CD14-positive monocyte (primary cell): ENCODE data around the gene HPS4. TPM values are rescaled to one million over a fixed set of nuclear protein-coding genes. Genes with fewer than 3 reads are reported as not detected.

Experiments
- DNase-seq, 3 donors: peaks; one replicate each; pipeline ENCODE4 v3.0.0-alpha.2; 2011 to 2022
- H2AFZ ChIP-seq: 2 replicates; pipeline ENCODE4 v1.6.0; 2012; ENCODE audit warnings: mild to moderate bottlenecking, low read depth, low read length, inconsistent platforms; ENCODE audit not compliant: insufficient read depth, poor library complexity, severe bottlenecking
- H3K27ac ChIP-seq, 2 donors: 1 replicate in 1 of 2; 2 replicates in 1 of 2; pipeline ENCODE4 v1.5.1; 2012 to 2013; ENCODE audit warnings: low read length in 2 of 2, control low read depth in 1 of 2, inconsistent platforms in 1 of 2, low read depth in 1 of 2, mild to moderate bottlenecking in 1 of 2
- H3K27me3 ChIP-seq, 2 donors: one replicate each; pipeline versions ENCODE4 v1.6.0 to v1.6.1; 2011 to 2013; ENCODE audit warnings: low read length in 2 of 2; ENCODE audit not compliant: control insufficient read depth in 2 of 2, insufficient read depth in 2 of 2
- H3K36me3 ChIP-seq, 2 donors: replicated peaks in 1 of 2; 1 replicate in 1 of 2; 2 replicates in 1 of 2; pipeline versions ENCODE4 v1.5.1 to v1.6.1; 2012 to 2013; ENCODE audit warnings: low read length in 2 of 2, control low read depth in 1 of 2, inconsistent platforms in 1 of 2, mild to moderate bottlenecking in 1 of 2; ENCODE audit not compliant: insufficient read depth in 2 of 2, control insufficient read depth in 1 of 2
- H3K4me1 ChIP-seq, 2 donors: 1 replicate in 1 of 2; 2 replicates in 1 of 2; pipeline versions ENCODE4 v1.5.1 to v1.6.1; 2012 to 2013; ENCODE audit warnings: low read length in 2 of 2, control low read depth in 1 of 2, inconsistent platforms in 1 of 2, mild to moderate bottlenecking in 1 of 2, moderate library complexity in 1 of 2; ENCODE audit not compliant: insufficient read depth in 2 of 2, control insufficient read depth in 1 of 2
- H3K4me2 ChIP-seq: replicated peaks from 2 replicates; pipeline ENCODE3; 2012; ENCODE audit warnings: low read length, moderate library complexity, mild to moderate bottlenecking; ENCODE audit not compliant: poor library complexity, severe bottlenecking; ENCODE audit errors: extremely low read depth
- H3K4me3 ChIP-seq, 3 experiments: fragments of 200-600 bp in 1 of 3; sonication (generic) in 1 of 3; replicated peaks in 1 of 3; 1 replicate in 2 of 3; 2 replicates in 1 of 3; pipeline ENCODE4 v1.5.1; 2011 to 2013; ENCODE audit warnings: low read length in 3 of 3, mild to moderate bottlenecking in 3 of 3, control low read depth in 2 of 3, low read depth in 2 of 3, inconsistent platforms in 1 of 3, moderate library complexity in 1 of 3
- H3K79me2 ChIP-seq: 2 replicates; pipeline ENCODE4 v1.6.0; 2012; ENCODE audit warnings: mild to moderate bottlenecking, control low read depth, inconsistent platforms, low read length, moderate library complexity; ENCODE audit not compliant: insufficient read depth
- H3K9ac ChIP-seq: 2 replicates; pipeline ENCODE4 v1.6.0; 2017; ENCODE audit warnings: low read length, mild to moderate bottlenecking; ENCODE audit not compliant: insufficient read depth, poor library complexity, severe bottlenecking
- H3K9me3 ChIP-seq, 2 donors: replicated peaks in 1 of 2; 1 replicate in 1 of 2; 2 replicates in 1 of 2; pipeline versions ENCODE4 v1.5.1 to v1.6.1; 2012 to 2013; ENCODE audit warnings: low read length in 2 of 2, control low read depth in 1 of 2; ENCODE audit not compliant: control insufficient read depth in 1 of 2, insufficient read depth in 1 of 2
- H4K20me1 ChIP-seq: 2 replicates; pipeline ENCODE4 v1.6.0; 2012; ENCODE audit warnings: mild to moderate bottlenecking, low read length, control low read depth, moderate library complexity; ENCODE audit not compliant: insufficient read depth
- H3K27ac Mint-ChIP-seq, 7 donors: one replicate each; pipeline ENCODE4 v1.8.0; 2020; ENCODE audit warnings: mild to moderate bottlenecking in 7 of 7, mixed read lengths in 7 of 7, moderate library complexity in 6 of 7, inconsistent platforms in 2 of 7
- H3K27me3 Mint-ChIP-seq, 3 donors: one replicate each; pipeline ENCODE4 v1.8.0; 2021 to 2022; ENCODE audit warnings: low read depth in 3 of 3, mild to moderate bottlenecking in 3 of 3, mixed read lengths in 3 of 3, moderate library complexity in 3 of 3, inconsistent platforms in 1 of 3
- H3K36me3 Mint-ChIP-seq, 2 donors: one replicate each; pipeline ENCODE4 v1.8.0; 2020; ENCODE audit warnings: mixed read lengths in 2 of 2, inconsistent platforms in 1 of 2, mild to moderate bottlenecking in 1 of 2
- H3K4me1 Mint-ChIP-seq: one replicate; pipeline ENCODE4 v1.8.0; 2020; ENCODE audit warnings: mild to moderate bottlenecking, mixed read lengths
- H3K4me3 Mint-ChIP-seq, 2 donors: one replicate each; pipeline ENCODE4 v1.8.0; 2020; ENCODE audit warnings: mild to moderate bottlenecking in 2 of 2, mixed read lengths in 2 of 2, moderate library complexity in 1 of 2
- H3K9me3 Mint-ChIP-seq, 7 donors: one replicate each; pipeline ENCODE4 v1.8.0; 2020 to 2022; ENCODE audit warnings: mixed read lengths in 7 of 7, mild to moderate bottlenecking in 6 of 7, moderate library complexity in 6 of 7, inconsistent platforms in 2 of 7
- CTCF ChIP-seq: fragments of 200-600 bp; IDR thresholded peaks from one replicate; pipeline ENCODE4 v1.8.0; 2022; ENCODE audit warnings: antibody characterized with exemption, mild to moderate bottlenecking
- WGBS: methylation state at CpG from one replicate; pipeline ENCODE4 v1.1.5; 2013; ENCODE audit warnings: missing lambda C conversion rate; ENCODE audit not compliant: insufficient coverage; 5-methylcytosine and 5-hydroxymethylcytosine counted together
- intact Hi-C, 2 donors: fragments of 100-400 bp; cut with micrococcal nuclease; formaldehyde crosslinking; loops; one replicate each; pipeline versions ENCODE4 v1.15.0 to v1.15.1; 2023
- polyA plus RNA-seq, 3 donors: library from polyadenylated mRNA; depleted of rRNA in 1 of 3; unstranded in 2 of 3; stranded (reverse) in 1 of 3; fragments of 300-500 nt in 2 of 3; fragments of >200 nt in 1 of 3; fragmentation: Illumina TruSeq in 2 of 3; gene quantifications; 1 replicate in 2 of 3; 2 replicates in 1 of 3; pipeline ENCODE4 v1.2.3, GENCODE V29; 2012 to 2021

HPS4 gene
- polyA plus RNA-seq, 3 donors, result 5.7 to 21.6 (median 7.5) TPM

- Mint-ChIP-seq H3K27ac (peak overlapping the region in 1 of 7 donors; percentile 31), H3K9me3 (peaks cover 0 to 3% (median 0%) of the 10 kb centered on the region in 7 donors), H3K36me3 (peaks cover 63 to 65% of the 10 kb centered on the region in 2 donors), H3K4me3 (no peak overlapping the region), H3K27me3 (peaks cover 0 to 2% (median 2%) of the 10 kb centered on the region in 3 donors), H3K4me1 (no peaks in the 10 kb centered on the region)
- Histone ChIP-seq H3K27me3 (no peaks in the 10 kb centered on the region), H3K9me3 (no peaks in the 10 kb centered on the region), H3K79me2 (no peaks in the 10 kb centered on the region), H3K4me3 (no peak overlapping the region), H2AFZ (no peak overlapping the region), H3K4me2 (no peak overlapping the region), H4K20me1 (no peaks in the 10 kb centered on the region), H3K36me3 (peaks cover 44 to 70% of the 10 kb centered on the region in 2 donors), H3K4me1 (no peaks in the 10 kb centered on the region), H3K27ac (no peak overlapping the region), H3K9ac (no peak overlapping the region)
- no peak for TF ChIP-seq CTCF
- intact Hi-C loops, result no loop called here
- 96% methylated on average over 8 of the region's 9 CpGs for WGBS
- DNase-seq, result no peak
Measured at GRCh38 chr22:26453216-26453615, 30.4 kb downstream of the HPS4 start.

- Histone ChIP-seq H3K79me2 (no peaks in the 10 kb centered on the region), H4K20me1 (no peaks in the 10 kb centered on the region), H3K4me2 (no peak overlapping the region), H3K27me3 (no peaks in the 10 kb centered on the region), H3K4me3 (no peak overlapping the region), H3K27ac (no peak overlapping the region), H3K9ac (no peak overlapping the region), H3K9me3 (no peaks in the 10 kb centered on the region), H3K36me3 (peaks cover 36 to 62% of the 10 kb centered on the region in 2 donors), H3K4me1 (no peaks in the 10 kb centered on the region), H2AFZ (no peak overlapping the region)
- no peak overlapping the region for H3K4me3 Mint-ChIP-seq
- peaks cover 0 to 3% (median 0%) of the 10 kb centered on the region in 7 donors for H3K9me3 Mint-ChIP-seq
- TF ChIP-seq CTCF, result no peak
- WGBS, result 96% methylated on average over 17 of the region's 23 CpGs
- peak overlapping the region in 2 of 7 donors; percentile 2 to 51 for H3K27ac Mint-ChIP-seq
- peaks cover 0 to 2% (median 2%) of the 10 kb centered on the region in 3 donors for H3K27me3 Mint-ChIP-seq
- peaks cover 3% of the 10 kb centered on the region for H3K4me1 Mint-ChIP-seq
- intact Hi-C loops, result no loop called here
- DNase-seq, result no peak
- peaks cover 56 to 57% of the 10 kb centered on the region in 2 donors for H3K36me3 Mint-ChIP-seq
Measured at GRCh38 chr22:26452236-26453016, 31.2 kb downstream of the HPS4 start.
